Prostate gland (tissue), 2 donors: ENCODE data around the gene CLASP2.

Source experiments
- CTCF ChIP-seq, 4 experiments: fragments of 200-600 bp in 2 of 4; fragments of 450-650 bp in 2 of 4; sonication (generic) in 2 of 4; IDR thresholded peaks; 1 replicate in 3 of 4; 2 replicates in 1 of 4; pipeline ENCODE4 v1.5.1; 2016 to 2019; ENCODE audit warnings: antibody characterized with exemption in 4 of 4, mild to moderate bottlenecking in 2 of 4, moderate library complexity in 2 of 4
- POLR2A ChIP-seq: fragments of 450-650 bp; IDR thresholded peaks from one replicate; pipeline ENCODE4 v1.6.1; 2016; ENCODE audit warnings: antibody characterized with exemption, mild to moderate bottlenecking

- TF ChIP-seq CTCF (IDR thresholded peaks at IDR 0.05), result no peak
- no peak for TF ChIP-seq POLR2A
Observed at GRCh38 chr3:33658991-33659848, 58.8 kb downstream of the CLASP2 start.
